HCT116 (cell line): ENCODE measurements around the gene LIMA1. TPM values are rescaled to one million over a fixed set of nuclear protein-coding genes. Genes with fewer than 3 reads are reported as not detected.

Experiments
- ATAC-seq: fragments of 200-7000 bp; cut with Tn5 transposase; 2 replicates; pipeline ENCODE4 v1.9.1; 2020; ENCODE audit warnings: mild to moderate bottlenecking, moderate library complexity
- BruUV-seq: library from RNA; stranded (reverse); fragments of 400-500 nt; replicated peaks from 2 replicates; lab custom pipeline; 2021; lab: Mats Ljungman, UMichigan
- CTCF ChIA-PET: fragments of 300-600 bp; sonication (Branson Sonifier 250); formaldehyde crosslinking; loops from one replicate; lab custom pipeline; 2021; ENCODE audit warnings: antibody characterized with exemption; lab: Charles Lee
- POLR2A ChIA-PET: fragments of 300-600, 350-600 bp; sonication (Branson Sonifier 250); formaldehyde crosslinking; loops from one replicate; lab custom pipeline; 2021; ENCODE audit warnings: antibody characterized with exemption; lab: Charles Lee
- RAD21 ChIA-PET, 2 experiments: fragments of 300-600 bp; sonication (Branson Sonifier 250); formaldehyde crosslinking; loops; one replicate each; lab custom pipeline; 2023; ENCODE audit warnings: low total read pairs in 2 of 2; ENCODE audit not compliant: uncharacterized antibody in 2 of 2, unreplicated experiment in 2 of 2, low non-redundant PET in 1 of 2; lab: Charles Lee
- DNase-seq: peaks from one replicate; pipeline ENCODE4 v3.0.0-alpha.2; 2010; ENCODE audit warnings: low read depth, low spot score
- H2AFZ ChIP-seq: fragments of 200-600 bp; shearing (Covaris generic), sonication (generic); 2 replicates; pipeline ENCODE4 v1.6.1; 2017; ENCODE audit warnings: low read depth, mixed run types, mixed read lengths, antibody characterized with exemption, low read length; ENCODE audit not compliant: poor library complexity, severe bottlenecking
- H3K27ac ChIP-seq: 2 replicates; pipeline ENCODE4 v1.5.1; 2012; ENCODE audit warnings: low read depth, low read length
- H3K27me3 ChIP-seq: fragments of 200-600 bp; sonication (generic); 2 replicates; pipeline ENCODE4 v1.6.1; 2016; ENCODE audit warnings: mixed run types, low read length, mixed read lengths; ENCODE audit not compliant: insufficient read depth
- H3K36me3 ChIP-seq, 2 experiments: fragments of 200-500 bp in 1 of 2; fragments of 200-600 bp in 1 of 2; sonication (Bioruptor generic) in 1 of 2; sonication (generic) in 1 of 2; 2 replicates each; pipeline versions ENCODE4 v1.5.1 to v1.6.1; 2014 to 2016; ENCODE audit warnings: low read length in 2 of 2, inconsistent platforms in 1 of 2, mixed read lengths in 1 of 2, mixed run types in 1 of 2; ENCODE audit not compliant: insufficient read depth in 2 of 2, control insufficient read depth in 1 of 2
- H3K4me1 ChIP-seq, 2 experiments: fragments of 200-600 bp in 1 of 2; sonication (generic) in 1 of 2; 2 replicates each; pipeline versions ENCODE4 v1.5.1 to v1.6.1; 2012 to 2017; ENCODE audit warnings: low read length in 2 of 2, inconsistent platforms in 1 of 2, mild to moderate bottlenecking in 1 of 2, mixed read lengths in 1 of 2, mixed run types in 1 of 2, moderate library complexity in 1 of 2; ENCODE audit not compliant: insufficient read depth in 2 of 2, control insufficient read depth in 1 of 2
- H3K4me2 ChIP-seq: fragments of 200-600 bp; sonication (generic); 2 replicates; pipeline ENCODE4 v1.6.1; 2017; ENCODE audit warnings: mixed run types, low read length, mixed read lengths
- H3K4me3 ChIP-seq, 2 experiments: fragments of 200-600 bp in 1 of 2; sonication (generic) in 1 of 2; replicated peaks in 1 of 2; 2 replicates each; pipeline ENCODE4 v1.5.1; 2011 to 2016; ENCODE audit warnings: low read length in 2 of 2, control low read depth in 1 of 2, low read depth in 1 of 2, mild to moderate bottlenecking in 1 of 2, mixed read lengths in 1 of 2, mixed run types in 1 of 2
- H3K79me2 ChIP-seq: fragments of 200-600 bp; sonication (generic); 2 replicates; pipeline ENCODE4 v1.6.1; 2017; ENCODE audit warnings: mild to moderate bottlenecking, mixed run types, low read length, moderate library complexity, mixed read lengths; ENCODE audit not compliant: insufficient read depth
- H3K9ac ChIP-seq: fragments of 200-600 bp; sonication (generic); 2 replicates; pipeline ENCODE4 v1.6.1; 2016; ENCODE audit warnings: low read length, mixed read lengths
- H3K9me2 ChIP-seq: fragments of 200-600 bp; sonication (generic), shearing (Covaris generic); 2 replicates; pipeline ENCODE4 v1.6.1; 2017; ENCODE audit warnings: mixed run types, mild to moderate bottlenecking, moderate library complexity; ENCODE audit not compliant: insufficient read depth
- H3K9me3 ChIP-seq, 2 experiments: fragments of 200-500 bp in 1 of 2; fragments of 200-600 bp in 1 of 2; sonication (Bioruptor generic) in 1 of 2; sonication (generic) in 1 of 2; 2 replicates each; pipeline ENCODE4 v1.6.1; 2014 to 2017; ENCODE audit warnings: low read length in 2 of 2, mixed read lengths in 2 of 2, inconsistent platforms in 1 of 2, low read depth in 1 of 2, mild to moderate bottlenecking in 1 of 2, mixed run types in 1 of 2, moderate library complexity in 1 of 2; ENCODE audit not compliant: control insufficient read depth in 1 of 2, insufficient read depth in 1 of 2
- H4K20me1 ChIP-seq: fragments of 200-600 bp; sonication (generic), shearing (Covaris generic); 2 replicates; pipeline ENCODE4 v1.6.1; 2017; ENCODE audit warnings: mixed run types, mild to moderate bottlenecking, moderate library complexity; ENCODE audit not compliant: insufficient read depth
- ATF3 ChIP-seq: IDR thresholded peaks from 2 replicates; pipeline ENCODE4 v1.6.1; 2012
- CBX3 ChIP-seq: IDR thresholded peaks from 2 replicates; pipeline ENCODE4 v1.6.1; 2012; ENCODE audit warnings: low read depth
- CTCF ChIP-seq, 3 experiments: fragments of 200-600 bp in 1 of 3; sonication (generic) in 1 of 3; IDR thresholded peaks in 2 of 3; conservative IDR thresholded peaks in 1 of 3; 2 replicates each; pipeline ENCODE4 v1.5.1; 2012 to 2017; ENCODE audit warnings: low read depth in 2 of 3, low read length in 2 of 3, antibody characterized with exemption in 1 of 3, borderline replicate concordance in 1 of 3, control low read depth in 1 of 3, mild to moderate bottlenecking in 1 of 3, mixed read lengths in 1 of 3, mixed run types in 1 of 3, moderate library complexity in 1 of 3; ENCODE audit not compliant: insufficient read depth in 1 of 3
- FOSL1 ChIP-seq: IDR thresholded peaks from 2 replicates; pipeline ENCODE4 v1.6.1; 2012; ENCODE audit warnings: low read depth
- JUND ChIP-seq: IDR thresholded peaks from 2 replicates; pipeline ENCODE4 v1.6.1; 2012
- MAX ChIP-seq: IDR thresholded peaks from 2 replicates; pipeline ENCODE4 v1.6.1; 2012
- RAD21 ChIP-seq: IDR thresholded peaks from 2 replicates; pipeline ENCODE4 v1.6.1; 2012; ENCODE audit warnings: low read depth, mild to moderate bottlenecking
- YY1 ChIP-seq: IDR thresholded peaks from 2 replicates; pipeline ENCODE4 v1.6.1; 2011; ENCODE audit warnings: low read length, low read depth, moderate library complexity, mild to moderate bottlenecking; ENCODE audit not compliant: insufficient replicate concordance; ENCODE audit errors: extremely low read depth
- ZNF274 ChIP-seq: fragments of 200-500 bp; sonication (Bioruptor generic); IDR thresholded peaks from 2 replicates; pipeline ENCODE4 v1.6.1; 2014; ENCODE audit warnings: mild to moderate bottlenecking, low read depth, low read length, inconsistent platforms
- intact Hi-C: fragments of 100-400 bp; cut with micrococcal nuclease; formaldehyde crosslinking; loops from 2 replicates; pipeline ENCODE4 v1.10.0; 2022
- total RNA-seq: library from RNA; stranded (reverse); gene quantifications from one replicate; pipeline ENCODE4 v1.2.1, GENCODE V29; 2021; ENCODE audit not compliant: unreplicated experiment

LIMA1 gene
- total RNA-seq, 1 experiment from 2014 or later, result 79.6 TPM

- BruUV-seq, result no TSS peak
- DNase-seq, result no peak
These were observed 21.7 kb downstream of the LIMA1 start for GRCh38 chr12:50261654-50262053.

More at GRCh38 chr12:50261654-50262053, 21.7 kb downstream of the LIMA1 start:
- RAD21 ChIA-PET, result interaction anchor here (0.6 to 1.6 kb wide), 5 partner anchors 22 to 59 kb away, joined by 3 to 5 read pairs (median 3); partner anchors contain the start of gene LIMA1 (in 1 of the 2)
- Histone ChIP-seq H3K36me3 (no peaks in the 10 kb centered on the region), H2AFZ (no peak overlapping the region), H3K9ac (peak overlapping the region; percentile 21), H3K27me3 (no peaks in the 10 kb centered on the region), H3K4me1 (peaks cover 55 to 70% of the 10 kb centered on the region in 2 experiments), H3K79me2 (peaks cover 4% of the 10 kb centered on the region; the same call in 1 of the 2 replicates), H3K27ac (peak overlapping the region; percentile 36), H3K9me3 (no peaks in the 10 kb centered on the region), H4K20me1 (no peaks in the 10 kb centered on the region), H3K9me2 (no peaks in the 10 kb centered on the region), H3K4me2 (peak overlapping the region; percentile 58), H3K4me3 (no peak overlapping the region)
- CTCF ChIA-PET, result interaction anchor here (0.6 to 2.8 kb wide), 7 partner anchors 15 to 376 kb away, joined by 3 to 32 read pairs (median 3); no protein-coding TSS in a partner anchor
- peak; percentile 67 for ATAC-seq
- no peak for TF ChIP-seq MAX
- TF ChIP-seq JUND, result no peak
- peak; percentile 81 for TF ChIP-seq RAD21
- no peak for TF ChIP-seq ATF3
- peak; percentile 62; the same call in 1 of the 2 replicates for TF ChIP-seq CBX3
- TF ChIP-seq ZNF274, result no peak
- peak; percentile 32; the same call in 1 of the 2 replicates for TF ChIP-seq FOSL1
- TF ChIP-seq CTCF (IDR thresholded peaks at IDR 0.05 in 2 of 3, conservative IDR thresholded peaks at IDR 0.05 in 1 of 3; ENCODE audit: borderline replicate concordance in 1 of 3, insufficient read depth in 1 of 3, low read depth in 2 of 3, low read length in 2 of 3), result peak; percentile 28 to 55 (median 50); a peak in 4 of 6 replicates
- TF ChIP-seq YY1, result no peak
- intact Hi-C loops, result loop anchor here (5.0 kb wide), 1 partner anchor 51 kb away; no protein-coding TSS in a partner anchor
- POLR2A ChIA-PET, result interaction anchor here (1.0 to 1.5 kb wide), 3 partner anchors 9 to 94 kb away, joined by 3 to 4 read pairs (median 3); partner anchors contain the start of genes CERS5 and LIMA1
